Adrenal gland (tissue), 12 donors: ENCODE measurements around the gene RGS6. TPM values are rescaled to one million over a fixed set of nuclear protein-coding genes. Genes with fewer than 3 reads are reported as not detected.

Source experiments
- DNase-seq, 7 donors: peaks; one replicate each; pipeline ENCODE4 v3.0.0-alpha.2; 2019 to 2020
- H3K27ac ChIP-seq, 5 donors: fragments of 200-600 bp; sonication (generic) in 4 of 5; 1 replicate in 3 of 5; 2 replicates in 2 of 5; pipeline versions ENCODE4 v1.5.1 to v1.8.0; 2016 to 2020; ENCODE audit warnings: mild to moderate bottlenecking in 1 of 5
- H3K27me3 ChIP-seq: fragments of 200-600 bp; 2 replicates; pipeline ENCODE4 v1.8.0; 2021
- H3K36me3 ChIP-seq, 2 donors: fragments of 200-600 bp; replicated peaks in 1 of 2; 1 replicate in 1 of 2; 2 replicates in 1 of 2; pipeline versions ENCODE4 v1.5.1 to v1.8.0; 2018 to 2022
- H3K4me1 ChIP-seq, 2 donors: fragments of 200-600 bp; replicated peaks in 1 of 2; 1 replicate in 1 of 2; 2 replicates in 1 of 2; pipeline versions ENCODE4 v1.5.1 to v1.8.0; 2018 to 2021
- H3K4me3 ChIP-seq, 4 donors: fragments of 200-600 bp; sonication (generic) in 3 of 4; one replicate each; pipeline ENCODE4 v1.5.1; 2016 to 2018
- H3K9me3 ChIP-seq, 3 donors: fragments of 200-600 bp; sonication (generic) in 1 of 3; replicated peaks in 1 of 3; 1 replicate in 2 of 3; 2 replicates in 1 of 3; pipeline versions ENCODE4 v1.5.1 to v1.8.0; 2016 to 2021
- POLR2A ChIP-seq, 2 donors: fragments of 450-650 bp; IDR thresholded peaks; one replicate each; pipeline ENCODE4 v1.6.1; 2017; ENCODE audit warnings: antibody characterized with exemption in 2 of 2, mild to moderate bottlenecking in 2 of 2, moderate library complexity in 1 of 2
- WGBS, 4 donors: extraction: QIAGEN DNeasy Blood & Tissue Kit in 2 of 4; methylation state at CpG; one replicate each; pipeline versions ENCODE4 v1.1.5 to v1.1.7; 2013 to 2017; 5-methylcytosine and 5-hydroxymethylcytosine counted together
- intact Hi-C, 2 donors: fragments of 100-400 bp; cut with DNase I; formaldehyde crosslinking; loops; one replicate each; pipeline versions ENCODE4 v1.14.1 to v1.15.0; 2022 to 2023
- polyA plus RNA-seq, 3 donors: library from polyadenylated mRNA; stranded (reverse); fragments of 200-250 nt in 2 of 3; fragments of 350-450 nt in 1 of 3; fragmentation: Illumina TruSeq in 1 of 3; extraction: RNeasy Lipid Tissue Mini Kit (QIAGEN cat#74804) in 1 of 3; gene quantifications; one replicate each; pipeline ENCODE4 v1.2.3, GENCODE V29; 2013 to 2014
- total RNA-seq, 9 donors: library from RNA; depleted of rRNA in 4 of 9; stranded (reverse); fragments of >200 nt in 4 of 9; fragments of 120-200 nt in 1 of 9; fragmentation: NEBNext Ultra II Directional in 1 of 9; extraction: Animal tissue kit (Norgen Biotek cat#: 25700) in 1 of 9; gene quantifications; one replicate each; pipeline versions ENCODE4 v1.1.0 to v1.2.4, GENCODE V29; 2013 to 2023
- TF ChIP-seq, protein P1 (sequence below), 6 experiments: fragments of 450-650 bp in 4 of 6; fragments of 200-600 bp in 2 of 6; sonication (generic) in 1 of 6; IDR thresholded peaks; 1 replicate in 5 of 6; 2 replicates in 1 of 6; pipeline versions ENCODE4 v1.5.1 to v1.8.0; 2016 to 2021; ENCODE audit warnings: antibody characterized with exemption in 6 of 6, mild to moderate bottlenecking in 2 of 6, moderate library complexity in 1 of 6
- donor health status: healthy with polysubstance abuse.
- donor health status: Bipolar disorder and iron deficiency.
- donor health status: DM: yes; HTN: yes; CAD: no.
- donor health status: DM: no; HTN: no; CAD: no.
- donor health status: DM: no; HTN: no; CAD: no.
- donor health status: DM: yes; HTN: yes; CAD: no.

RGS6 gene
- total and polyA plus RNA-seq, 12 donors = 0.06 to 4.3 (median 0.41) TPM; not detected in 1

GRCh38 chr14:72515779-72516770 lies 583.8 kb downstream of the RGS6 start:
- no peaks in the 10 kb centered on the region for H3K36me3 ChIP-seq
- intact Hi-C loops = loop anchor here (2.0 to 5.0 kb wide), 3 partner anchors 386 to 431 kb away; no protein-coding TSS in a partner anchor
- H3K4me1 ChIP-seq = no peaks in the 10 kb centered on the region
- H3K9me3 ChIP-seq = peaks cover 0 to 3% (median 0%) of the 10 kb centered on the region in 3 donors
- no peak overlapping the region for H3K4me3 ChIP-seq
- WGBS, 4 donors = 67 to 84% (median 77%) methylated on average over 7 to 11 of the region's 11 CpGs
- H3K27ac ChIP-seq = no peak overlapping the region
- no peaks in the 10 kb centered on the region for H3K27me3 ChIP-seq
- TF ChIP-seq POLR2A (IDR thresholded peaks at IDR 0.05) = no peak
- DNase-seq = peak in 2 of 7 donors; percentile 41 to 75

- 58 to 65% (median 59%) methylated on average over 10 to 11 of the region's 11 CpGs for WGBS, 4 donors
- intact Hi-C loops = loop anchor here (2.0 to 5.0 kb wide), 3 partner anchors 385 to 430 kb away; no protein-coding TSS in a partner anchor
- Histone ChIP-seq H3K36me3 (no peaks in the 10 kb centered on the region), H3K27ac (no peak overlapping the region), H3K27me3 (no peaks in the 10 kb centered on the region), H3K4me3 (no peak overlapping the region), H3K4me1 (no peaks in the 10 kb centered on the region), H3K9me3 (peaks cover 0 to 3% (median 0%) of the 10 kb centered on the region in 3 donors)
- peak; percentile 58 to 93 (median 76) for DNase-seq
- TF ChIP-seq, protein P1, sequence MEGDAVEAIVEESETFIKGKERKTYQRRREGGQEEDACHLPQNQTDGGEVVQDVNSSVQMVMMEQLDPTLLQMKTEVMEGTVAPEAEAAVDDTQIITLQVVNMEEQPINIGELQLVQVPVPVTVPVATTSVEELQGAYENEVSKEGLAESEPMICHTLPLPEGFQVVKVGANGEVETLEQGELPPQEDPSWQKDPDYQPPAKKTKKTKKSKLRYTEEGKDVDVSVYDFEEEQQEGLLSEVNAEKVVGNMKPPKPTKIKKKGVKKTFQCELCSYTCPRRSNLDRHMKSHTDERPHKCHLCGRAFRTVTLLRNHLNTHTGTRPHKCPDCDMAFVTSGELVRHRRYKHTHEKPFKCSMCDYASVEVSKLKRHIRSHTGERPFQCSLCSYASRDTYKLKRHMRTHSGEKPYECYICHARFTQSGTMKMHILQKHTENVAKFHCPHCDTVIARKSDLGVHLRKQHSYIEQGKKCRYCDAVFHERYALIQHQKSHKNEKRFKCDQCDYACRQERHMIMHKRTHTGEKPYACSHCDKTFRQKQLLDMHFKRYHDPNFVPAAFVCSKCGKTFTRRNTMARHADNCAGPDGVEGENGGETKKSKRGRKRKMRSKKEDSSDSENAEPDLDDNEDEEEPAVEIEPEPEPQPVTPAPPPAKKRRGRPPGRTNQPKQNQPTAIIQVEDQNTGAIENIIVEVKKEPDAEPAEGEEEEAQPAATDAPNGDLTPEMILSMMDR (IDR thresholded peaks at IDR 0.05) = peak; percentile 90 to 99 (median 95)
- TF ChIP-seq POLR2A (IDR thresholded peaks at IDR 0.05) = no peak
Observed at GRCh38 chr14:72516936-72517700, 584.9 kb downstream of the RGS6 start.

- no peaks in the 10 kb centered on the region for H3K36me3 ChIP-seq
- peaks cover 0 to 3% (median 0%) of the 10 kb centered on the region in 3 donors for H3K9me3 ChIP-seq
- WGBS, 4 donors = 70 to 90% (median 78%) methylated on average over 2 of the region's 2 CpGs
- TF ChIP-seq, protein P1 (IDR thresholded peaks at IDR 0.05) = no peak
- no peak for TF ChIP-seq POLR2A (IDR thresholded peaks at IDR 0.05)
- H3K4me1 ChIP-seq = no peaks in the 10 kb centered on the region
- intact Hi-C loops = loop anchor here (2.0 to 5.0 kb wide), 3 partner anchors 385 to 430 kb away; no protein-coding TSS in a partner anchor
- DNase-seq = no peak
- no peak overlapping the region for H3K27ac ChIP-seq
- H3K4me3 ChIP-seq = no peak overlapping the region
- no peaks in the 10 kb centered on the region for H3K27me3 ChIP-seq
Observed at GRCh38 chr14:72517736-72518135, 585.5 kb downstream of the RGS6 start.

DNA sequence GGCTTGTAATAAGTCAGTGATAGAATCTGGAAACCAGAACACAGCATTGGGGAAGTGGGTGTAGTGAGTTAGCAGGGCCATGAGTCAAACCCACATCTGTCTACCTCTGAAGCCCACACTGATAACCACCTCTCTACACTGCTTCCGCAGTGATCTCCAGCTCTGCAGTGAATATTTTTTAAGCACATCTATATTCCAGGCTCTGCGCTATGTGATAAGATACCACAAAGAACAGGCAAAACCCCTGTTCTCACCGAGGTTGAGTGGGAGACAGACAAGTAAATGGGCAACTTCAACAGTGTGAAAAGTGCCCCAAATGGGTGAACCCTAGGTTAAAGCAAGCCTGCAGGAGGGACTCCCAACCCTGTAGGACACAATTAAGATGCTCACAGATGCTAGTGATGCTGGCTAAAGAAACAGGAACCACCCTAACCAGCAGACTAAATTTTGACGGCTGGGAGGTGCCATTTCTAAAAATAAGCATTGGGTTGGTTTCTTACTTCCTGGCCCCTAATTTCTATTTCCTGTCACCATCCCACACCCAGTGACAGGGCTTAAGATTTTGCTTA lies 586.7 kb downstream of the RGS6 start:
- WGBS, 4 donors = 68 to 71% (median 70%) methylated on average over 4 of the region's 4 CpGs
- peaks cover 0 to 3% (median 0%) of the 10 kb centered on the region in 3 donors for H3K9me3 ChIP-seq
- intact Hi-C loops = loop anchor here (5.0 kb wide), 2 partner anchors 383 to 428 kb away; no protein-coding TSS in a partner anchor
- no peak overlapping the region for H3K4me3 ChIP-seq
- peaks cover 0 to under 1% of the 10 kb centered on the region in 2 donors for H3K4me1 ChIP-seq
- H3K27ac ChIP-seq = no peak overlapping the region
- no peaks in the 10 kb centered on the region for H3K36me3 ChIP-seq
- TF ChIP-seq POLR2A (IDR thresholded peaks at IDR 0.05) = no peak
- TF ChIP-seq, protein P1 (IDR thresholded peaks at IDR 0.05) = no peak
- no peaks in the 10 kb centered on the region for H3K27me3 ChIP-seq
- no peak for DNase-seq
